ENCODE data around the gene TRPV4.

The TRPV4 gene

GRCh38 chr12:109739747-109740693, 93.2 kb downstream of the TRPV4 start:
- no peak for DNase-seq (ENCODE audit: low read depth)

GRCh38 chr12:109738878-109739665, 94.1 kb downstream of the TRPV4 start:
- no peak for DNase-seq (ENCODE audit: low read depth)

GRCh38 chr12:109738209-109738608, 95.0 kb downstream of the TRPV4 start:
- DNase-seq (ENCODE audit: low read depth): no peak

GRCh38 chr12:109737631-109738030, 95.6 kb downstream of the TRPV4 start:
- no peak for DNase-seq (ENCODE audit: low read depth)

GRCh38 chr12:109737126-109737525, 96.1 kb downstream of the TRPV4 start:
- DNase-seq (ENCODE audit: low read depth): no peak

- peak; percentile 10 for DNase-seq (ENCODE audit: low read depth)
These were observed 96.6 kb downstream of the TRPV4 start for GRCh38 chr12:109736552-109737108.

- no peak for DNase-seq (ENCODE audit: low read depth)
These were observed 97.2 kb downstream of the TRPV4 start for GRCh38 chr12:109735825-109736551.

GRCh38 chr12:109735051-109735521, 98.1 kb downstream of the TRPV4 start:
- DNase-seq (ENCODE audit: low read depth): no peak

GRCh38 chr12:109734219-109735000, 98.8 kb downstream of the TRPV4 start:
- DNase-seq (ENCODE audit: low read depth): no peak
